H1 (cell line): ENCODE data around the gene ETS1. TPM values are rescaled to one million over a fixed set of nuclear protein-coding genes. Genes with fewer than 3 reads are reported as not detected.

Source experiments
- EGR1 ChIP-seq: IDR thresholded peaks from 2 replicates; pipeline ENCODE4 v1.6.1; 2011; ENCODE audit warnings: low read depth, low read length, borderline replicate concordance
- RAD21 ChIP-seq, 2 experiments: IDR thresholded peaks in 1 of 2; conservative IDR thresholded peaks in 1 of 2; 2 replicates each; pipeline ENCODE4 v1.6.1; 2011; ENCODE audit warnings: low read depth in 2 of 2, low read length in 2 of 2, improper control_type of control experiment in 1 of 2, inconsistent platforms in 1 of 2, mild to moderate bottlenecking in 1 of 2, moderate library complexity in 1 of 2
- polyA plus RNA-seq, 7 experiments: library from polyadenylated mRNA; depleted of rRNA in 3 of 7; stranded (reverse) in 5 of 7; unstranded in 2 of 7; fragments of >200 nt in 5 of 7; fragments of 200-250 nt in 2 of 7; gene quantifications; 1 replicate in 5 of 7; 2 replicates in 1 of 7; 4 replicates in 1 of 7; pipeline versions ENCODE4 v1.2.1 to v1.2.3, GENCODE V29; 2011 to 2013; ENCODE audit warnings: missing spikeins in 2 of 7, mixed read lengths in 2 of 7
- total RNA-seq: library from RNA; stranded (reverse); fragmentation: NEBNext Ultra II Directional; extraction: Animal tissue kit (Norgen Biotek cat#: 25700); gene quantifications from 2 replicates; pipeline ENCODE4 v1.2.1, GENCODE V29; 2021

ETS1 gene
- total and polyA plus RNA-seq, 2 of the 8 experiments (the other 6 are each of a cell fraction or from before 2014, with no cell fraction given): 10.0 to 35.3 TPM

- no peak for TF ChIP-seq RAD21 (IDR thresholded peaks at IDR 0.05 in 1 of 2, conservative IDR thresholded peaks at IDR 0.05 in 1 of 2; ENCODE audit: low read depth in 2 of 2, low read length in 2 of 2)
- TF ChIP-seq EGR1: no peak
Measured at GRCh38 chr11:128524172-128524571, 63.2 kb downstream of the ETS1 start (continued).
